HK-2 (cell line): Measurements from ENCODE around the gene HACD3.
"Not testable (repeated sequence)": the region's sequence is repeated elsewhere in the genome, so short reads cannot be mapped to it uniquely, and the experiment has no call there.

Experiments
- DNase-seq: peaks from one replicate; pipeline ENCODE4 v3.0.0-alpha.2; 2018; ENCODE audit not compliant: unreplicated experiment

Gene HACD3

GRCh38 chr15:65603134-65603533, 72.9 kb downstream of the HACD3 start:
- no peak for DNase-seq

- DNase-seq: no peak
Measured at GRCh38 chr15:65603559-65603958, 73.3 kb downstream of the HACD3 start.

- DNase-seq: peak; percentile 94
Measured at GRCh38 chr15:65610871-65611718, 80.8 kb downstream of the HACD3 start, which contains the start of gene INTS14. TSS of gene INTS14 (minus strand) at chr15:65611131. CDS start at chr15:65607380, 3,751 bp downstream.

- DNase-seq: peak; percentile 10
Measured at GRCh38 chr15:65611888-65612615, 81.8 kb downstream of the HACD3 start.

- DNase-seq: no peak
Measured at GRCh38 chr15:65612616-65612946, 82.3 kb downstream of the HACD3 start.

GRCh38 chr15:65612949-65613744, 82.9 kb downstream of the HACD3 start:
- no peak for DNase-seq

GRCh38 chr15:65615887-65616286, 85.6 kb downstream of the HACD3 start:
- DNase-seq: not testable (repeated sequence)

GRCh38 chr15:65618560-65619109, 88.4 kb downstream of the HACD3 start:
- DNase-seq: no peak

GRCh38 chr15:65619626-65620290, 89.5 kb downstream of the HACD3 start:
- DNase-seq: no peak

GRCh38 chr15:65620833-65621232, 90.6 kb downstream of the HACD3 start:
- DNase-seq: no peak

GRCh38 chr15:65621638-65622037, 91.4 kb downstream of the HACD3 start, which contains the start of gene SLC24A1:
TSS of gene SLC24A1 (plus strand) at chr15:65621938. CDS start at chr15:65624081, 2,143 bp downstream.
- no peak for DNase-seq

GRCh38 chr15:65623103-65623502, 92.8 kb downstream of the HACD3 start:
- DNase-seq: no peak

- DNase-seq: no peak
Measured at GRCh38 chr15:65626856-65627255, 96.6 kb downstream of the HACD3 start.
